H1 (cell line): ENCODE data around the gene RPS19. TPM values are rescaled to one million over a fixed set of nuclear protein-coding genes. Genes with fewer than 3 reads are reported as not detected.

ENCODE experiments used
- CTCF ChIA-PET: fragments of 300-600 bp; sonication (Branson Sonifier 250); formaldehyde crosslinking; loops from one replicate; lab custom pipeline; 2021; ENCODE audit not compliant: partially characterized antibody; lab: Charles Lee
- POLR2A ChIA-PET: fragments of 300-600 bp; sonication (Branson Sonifier 250); formaldehyde crosslinking; loops from one replicate; lab custom pipeline; 2021; ENCODE audit warnings: inconsistent platforms; ENCODE audit not compliant: partially characterized antibody; lab: Charles Lee
- DNase-seq, 2 experiments: peaks; one replicate each; pipeline versions ENCODE4 v3.0.0 to v3.0.0-alpha.2; 2010 to 2022; ENCODE audit warnings: low spot score in 2 of 2, low read depth in 1 of 2, mixed read lengths in 1 of 2
- FAIRE-seq: peaks from 2 replicates; lab custom pipeline; 2011; peaks lifted over from hg19 to GRCh38; lab: Jason Lieb, UNC
- H2AFZ ChIP-seq: 2 replicates; pipeline ENCODE4 v1.8.1; 2012; ENCODE audit warnings: low read length, inconsistent platforms
- H2AK5ac ChIP-seq: 2 replicates; pipeline ENCODE4 v1.6.1; 2013; ENCODE audit warnings: low read depth, low read length
- H2BK120ac ChIP-seq: replicated peaks from 2 replicates; pipeline ENCODE3; 2013; ENCODE audit warnings: low read depth, low read length, inconsistent platforms
- H2BK12ac ChIP-seq: 2 replicates; pipeline ENCODE4 v1.6.1; 2013; ENCODE audit warnings: low read depth, low read length
- H2BK15ac ChIP-seq: 2 replicates; pipeline ENCODE4 v1.6.1; 2013; ENCODE audit warnings: low read length
- H2BK20ac ChIP-seq: 2 replicates; pipeline ENCODE4 v1.6.1; 2013; ENCODE audit warnings: low read length
- H2BK5ac ChIP-seq: 2 replicates; pipeline ENCODE4 v1.6.1; 2013; ENCODE audit warnings: low read depth, low read length
- H3K14ac ChIP-seq: 2 replicates; pipeline ENCODE4 v1.6.1; 2013; ENCODE audit warnings: inconsistent platforms; ENCODE audit not compliant: insufficient read length
- H3K18ac ChIP-seq: 2 replicates; pipeline ENCODE4 v1.6.1; 2013; ENCODE audit warnings: low read length; ENCODE audit errors: extremely low read depth
- H3K23ac ChIP-seq: 2 replicates; pipeline ENCODE4 v1.6.1; 2013; ENCODE audit warnings: inconsistent platforms; ENCODE audit not compliant: insufficient read length
- H3K23me2 ChIP-seq: 2 replicates; pipeline ENCODE4 v1.6.1; 2013; ENCODE audit warnings: low read depth, low read length
- H3K27ac ChIP-seq: 2 replicates; pipeline ENCODE4 v1.6.1; 2011; ENCODE audit warnings: low read depth, low read length, inconsistent platforms
- H3K27me3 ChIP-seq, 4 experiments: replicated peaks in 1 of 4; 1 replicate in 1 of 4; 2 replicates in 3 of 4; pipeline versions ENCODE4 v1.6.1 to v1.8.1; 2011 to 2013; ENCODE audit warnings: low read length in 3 of 4, mild to moderate bottlenecking in 3 of 4, inconsistent platforms in 2 of 4, mixed read lengths in 2 of 4, moderate library complexity in 1 of 4; ENCODE audit not compliant: control insufficient read depth in 3 of 4, insufficient read depth in 3 of 4; ENCODE audit errors: extremely low read depth in 1 of 4
- H3K36me3 ChIP-seq, 4 experiments: 2 replicates each; pipeline versions ENCODE4 v1.6.1 to v1.8.1; 2011 to 2013; ENCODE audit warnings: mild to moderate bottlenecking in 4 of 4, low read length in 3 of 4, moderate library complexity in 2 of 4, control low read depth in 1 of 4, inconsistent platforms in 1 of 4; ENCODE audit not compliant: insufficient read depth in 4 of 4, control insufficient read depth in 2 of 4
- H3K4ac ChIP-seq: replicated peaks from 2 replicates; pipeline ENCODE3; 2013; ENCODE audit warnings: low read length, low read depth, mixed read lengths, inconsistent platforms; ENCODE audit not compliant: insufficient read length
- H3K4me1 ChIP-seq, 4 experiments: replicated peaks in 1 of 4; 1 replicate in 1 of 4; 2 replicates in 3 of 4; pipeline versions ENCODE4 v1.6.1 to v1.8.1; 2011 to 2013; ENCODE audit warnings: low read length in 3 of 4, inconsistent platforms in 2 of 4, mixed read lengths in 1 of 4; ENCODE audit not compliant: insufficient read depth in 4 of 4, control insufficient read depth in 3 of 4
- H3K4me2 ChIP-seq, 2 experiments: 2 replicates each; pipeline versions ENCODE4 v1.6.1 to v1.8.1; 2011 to 2013; ENCODE audit warnings: low read depth in 2 of 2, low read length in 2 of 2, control low read depth in 1 of 2, inconsistent platforms in 1 of 2, mild to moderate bottlenecking in 1 of 2; ENCODE audit not compliant: insufficient read depth in 1 of 2
- H3K4me3 ChIP-seq, 4 experiments: fragments of 200-600, 300-600 bp in 1 of 4; sonication (generic), shearing (Covaris generic), sonication (Bioruptor Twin) in 1 of 4; 2 replicates each; pipeline versions ENCODE4 v1.5.1 to v1.8.1; 2011 to 2016; ENCODE audit warnings: low read length in 4 of 4, low read depth in 3 of 4, control low read depth in 2 of 4, inconsistent platforms in 2 of 4, mild to moderate bottlenecking in 2 of 4, mixed read lengths in 1 of 4, moderate library complexity in 1 of 4; ENCODE audit not compliant: insufficient read depth in 2 of 4; ENCODE audit errors: extremely low read depth in 1 of 4
- H3K56ac ChIP-seq: replicated peaks from 2 replicates; pipeline ENCODE3; 2013; ENCODE audit warnings: low read depth, mild to moderate bottlenecking, mixed read lengths, low read length, inconsistent platforms; ENCODE audit not compliant: insufficient read length
- H3K79me1 ChIP-seq: 2 replicates; pipeline ENCODE4 v1.6.1; 2013; ENCODE audit warnings: low read depth, low read length, control low read depth
- H3K79me2 ChIP-seq, 2 experiments: 2 replicates each; pipeline versions ENCODE4 v1.6.1 to v1.8.1; 2012 to 2013; ENCODE audit warnings: low read length in 2 of 2, mild to moderate bottlenecking in 2 of 2, inconsistent platforms in 1 of 2; ENCODE audit not compliant: insufficient read depth in 2 of 2, control insufficient read depth in 1 of 2
- H3K9ac ChIP-seq, 4 experiments: replicated peaks in 1 of 4; 1 replicate in 1 of 4; 2 replicates in 3 of 4; pipeline versions ENCODE4 v1.6.1 to v1.8.1; 2011 to 2013; ENCODE audit warnings: low read depth in 3 of 4, low read length in 3 of 4, control low read depth in 2 of 4, mild to moderate bottlenecking in 2 of 4, moderate library complexity in 2 of 4, inconsistent platforms in 1 of 4; ENCODE audit errors: extremely low read depth in 1 of 4
- H3K9me3 ChIP-seq, 2 experiments: 2 replicates each; pipeline versions ENCODE4 v1.6.1 to v1.8.1; 2012 to 2013; ENCODE audit warnings: mild to moderate bottlenecking in 2 of 2, moderate library complexity in 2 of 2, control low read depth in 1 of 2, inconsistent platforms in 1 of 2, low read depth in 1 of 2, low read length in 1 of 2, mixed read lengths in 1 of 2; ENCODE audit not compliant: insufficient read depth in 2 of 2
- H4K20me1 ChIP-seq, 2 experiments: replicated peaks in 1 of 2; 2 replicates each; pipeline versions ENCODE3 to v1.8.1; 2011 to 2013; ENCODE audit warnings: inconsistent platforms in 2 of 2, low read length in 2 of 2, mild to moderate bottlenecking in 1 of 2; ENCODE audit not compliant: insufficient read depth in 2 of 2, control insufficient read depth in 1 of 2
- H4K5ac ChIP-seq: 2 replicates; pipeline ENCODE4 v1.6.1; 2013; ENCODE audit warnings: low read length, low read depth, mixed read lengths, inconsistent platforms; ENCODE audit not compliant: insufficient read length
- H4K8ac ChIP-seq: 2 replicates; pipeline ENCODE4 v1.8.0; 2013; ENCODE audit warnings: mild to moderate bottlenecking, moderate library complexity, low read length, inconsistent platforms; ENCODE audit not compliant: insufficient read depth; ENCODE audit errors: extremely low read depth
- H4K91ac ChIP-seq: replicated peaks from 2 replicates; pipeline ENCODE3; 2013; ENCODE audit warnings: low read length, mixed read lengths, inconsistent platforms; ENCODE audit not compliant: insufficient read length
- CTBP2 ChIP-seq: IDR thresholded peaks from 2 replicates; pipeline ENCODE4 v1.7.0; 2011; ENCODE audit warnings: borderline replicate concordance, mild to moderate bottlenecking, moderate library complexity, mixed read lengths, low read length; ENCODE audit not compliant: insufficient read depth, insufficient read length
- KDM1A ChIP-seq: fragments of 200-600, 300-600 bp; sonication (generic); IDR thresholded peaks from 2 replicates; pipeline ENCODE4 v1.7.1; 2016; ENCODE audit warnings: mild to moderate bottlenecking, low read length, borderline replicate concordance
- KDM5A ChIP-seq: fragments of 200-600 bp; IDR thresholded peaks from 2 replicates; pipeline ENCODE4 v1.7.1; 2012; ENCODE audit warnings: mild to moderate bottlenecking, low read length, inconsistent platforms, mixed read lengths
- WGBS, 2 experiments: shearing (Covaris generic) in 1 of 2; methylation state at CpG; one replicate each; pipeline versions ENCODE4 v1.1.6 to v1.1.7; 2013 to 2015; ENCODE audit warnings: low lambda C conversion rate in 2 of 2, mixed read lengths in 2 of 2, inconsistent platforms in 1 of 2, low coverage in 1 of 2, missing lambda C conversion rate in 1 of 2; ENCODE audit not compliant: insufficient replicate concordance in 2 of 2, insufficient coverage in 1 of 2, insufficient read length in 1 of 2; ENCODE audit errors: extremely low coverage in 1 of 2, missing lambda C conversion rate in 1 of 2; 5-methylcytosine and 5-hydroxymethylcytosine counted together
- polyA plus RNA-seq, 7 experiments: library from polyadenylated mRNA; depleted of rRNA in 3 of 7; stranded (reverse) in 5 of 7; unstranded in 2 of 7; fragments of >200 nt in 5 of 7; fragments of 200-250 nt in 2 of 7; gene quantifications; 1 replicate in 5 of 7; 2 replicates in 1 of 7; 4 replicates in 1 of 7; pipeline versions ENCODE4 v1.2.1 to v1.2.3, GENCODE V29; 2011 to 2013; ENCODE audit warnings: missing spikeins in 2 of 7, mixed read lengths in 2 of 7
- total RNA-seq: library from RNA; stranded (reverse); fragmentation: NEBNext Ultra II Directional; extraction: Animal tissue kit (Norgen Biotek cat#: 25700); gene quantifications from 2 replicates; pipeline ENCODE4 v1.2.1, GENCODE V29; 2021
- TF ChIP-seq, protein P1 (sequence below): IDR thresholded peaks from 2 replicates; pipeline ENCODE4 v1.6.1; 2011; ENCODE audit warnings: low read length, improper control_type of control experiment

RPS19 gene
- total and polyA plus RNA-seq, 2 of the 8 experiments (the other 6 are each of a cell fraction or from before 2014, with no cell fraction given), result 2,817 to 5,751 TPM

DNA sequence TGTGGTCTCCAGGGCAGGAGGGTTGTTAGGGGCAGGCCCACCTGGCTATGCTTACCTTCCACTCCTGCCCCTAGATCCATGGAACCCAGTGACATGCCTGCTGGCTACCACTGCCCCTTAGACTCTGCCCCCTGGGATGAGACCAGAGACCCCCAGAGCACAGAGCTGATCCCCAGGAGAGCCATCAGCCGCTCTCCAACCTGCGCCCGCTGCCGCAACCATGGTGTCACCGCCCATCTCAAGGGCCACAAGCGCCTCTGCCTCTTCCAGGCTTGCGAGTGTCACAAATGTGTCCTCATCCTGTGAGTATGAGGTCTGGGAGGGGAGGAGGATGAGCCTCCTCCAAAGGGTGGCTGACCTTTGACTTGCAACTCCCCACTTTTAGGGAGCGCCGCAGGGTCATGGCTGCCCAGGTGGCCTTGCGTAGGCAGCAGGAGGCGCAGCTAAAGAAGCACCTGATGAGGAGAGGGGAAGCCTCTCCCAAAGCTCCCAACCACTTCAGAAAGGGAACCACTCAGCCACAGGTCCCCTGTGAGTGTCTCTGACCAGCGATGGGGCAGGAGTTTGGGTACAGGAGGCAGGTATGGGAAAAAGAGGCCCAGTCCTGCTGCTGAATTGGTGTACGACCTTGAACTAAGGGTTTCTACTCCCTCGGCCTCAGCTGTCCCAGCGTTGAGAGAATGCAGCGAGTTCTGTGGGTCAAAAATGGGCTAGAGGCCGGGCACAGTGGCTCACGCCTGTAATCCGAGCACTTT is 12.5 kb upstream of the RPS19 start:
- Histone ChIP-seq H3K9me3 (peaks cover 2 to 25% of the 10 kb centered on the region in 2 experiments; a peak in 3 of 4 replicates), H3K4me2 (no peak overlapping the region), H4K20me1 (no peaks in the 10 kb centered on the region), H3K36me3 (no peaks in the 10 kb centered on the region), H3K56ac (no peak overlapping the region), H2AK5ac (no peak overlapping the region), H3K27me3 (no peaks in the 10 kb centered on the region; a peak in 1 of 7 replicates), H2BK5ac (no peak overlapping the region), H4K8ac (peak overlapping the region; percentile 37; the same call in 1 of the 2 replicates), H3K79me2 (no peaks in the 10 kb centered on the region), H3K79me1 (no peaks in the 10 kb centered on the region), H3K4me1 (no peaks in the 10 kb centered on the region; a peak in 1 of 7 replicates), H2AFZ (no peak overlapping the region), H3K23me2 (no peaks in the 10 kb centered on the region), H2BK120ac (no peak overlapping the region), H2BK20ac (no peak overlapping the region), H4K5ac (no peak overlapping the region), H3K9ac (no peak overlapping the region), H2BK15ac (no peak overlapping the region), H3K23ac (no peak overlapping the region), H4K91ac (no peak overlapping the region), H3K4me3 (no peak overlapping the region), H3K27ac (no peak overlapping the region), H3K18ac (no peak overlapping the region), H3K14ac (no peak overlapping the region), H2BK12ac (no peak overlapping the region), H3K4ac (no peak overlapping the region)
- POLR2A ChIA-PET, result interaction anchor here (1.2 to 1.7 kb wide), 3 partner anchors 13 to 17 kb away, joined by 3 to 6 read pairs (median 5); partner anchors contain the start of gene RPS19
- FAIRE-seq (no peak), DNase-seq (no peak)
- WGBS, 2 experiments, result 85% methylated on average over 17 of the region's 19 CpGs; no CpG with 5 or more reads in 1 of the 2 experiments
- CTCF ChIA-PET, result interaction anchor here (0.8 to 1.5 kb wide), 2 partner anchors 11 to 13 kb away, joined by 3 to 9 read pairs; no protein-coding TSS in a partner anchor
- TF ChIP-seq CTBP2 (no peak), KDM5A (no peak), KDM1A (no peak)
- TF ChIP-seq, protein P1, sequence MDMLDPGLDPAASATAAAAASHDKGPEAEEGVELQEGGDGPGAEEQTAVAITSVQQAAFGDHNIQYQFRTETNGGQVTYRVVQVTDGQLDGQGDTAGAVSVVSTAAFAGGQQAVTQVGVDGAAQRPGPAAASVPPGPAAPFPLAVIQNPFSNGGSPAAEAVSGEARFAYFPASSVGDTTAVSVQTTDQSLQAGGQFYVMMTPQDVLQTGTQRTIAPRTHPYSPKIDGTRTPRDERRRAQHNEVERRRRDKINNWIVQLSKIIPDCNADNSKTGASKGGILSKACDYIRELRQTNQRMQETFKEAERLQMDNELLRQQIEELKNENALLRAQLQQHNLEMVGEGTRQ, result no peak
